GM23248 (cell line): ENCODE results near the gene NAPSA.

Experiments
- EZH2 ChIP-seq: fragments of 200-600 bp; sonication (generic); IDR thresholded peaks from 2 replicates; pipeline ENCODE4 v1.6.1; 2018; ENCODE audit warnings: antibody characterized with exemption, mild to moderate bottlenecking; ENCODE audit not compliant: insufficient read depth, poor library complexity, severe bottlenecking
- EZH2phosphoT487 ChIP-seq: fragments of 200-600 bp; sonication (generic); IDR thresholded peaks from 2 replicates; pipeline ENCODE4 v1.6.1; 2018; ENCODE audit warnings: antibody characterized with exemption, moderate library complexity, mild to moderate bottlenecking, low read depth; ENCODE audit not compliant: insufficient read depth

DNA sequence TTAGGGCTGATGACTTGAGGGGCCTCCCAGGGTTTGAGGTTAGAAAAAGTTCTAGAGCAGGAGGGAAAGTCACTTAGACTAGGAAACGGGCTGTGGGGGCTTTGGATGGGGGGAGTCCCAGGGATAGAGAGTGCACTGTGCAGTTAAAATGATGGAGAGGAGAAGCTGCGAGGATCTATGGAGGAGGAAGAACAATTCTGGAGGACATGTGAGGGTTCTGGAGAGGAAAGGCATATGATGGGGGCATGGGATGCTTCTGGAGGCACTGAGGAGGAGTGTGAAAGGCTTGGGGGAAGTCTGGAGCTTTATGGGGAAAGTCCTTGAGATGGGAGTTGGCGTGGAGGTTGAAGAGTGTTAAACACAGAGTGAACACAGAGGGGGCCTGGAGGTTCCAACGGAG, 38.4 kb downstream of the NAPSA start:
- TF ChIP-seq EZH2 (no peak), EZH2phosphoT487 (no peak)
